Activated CD4-positive, alpha-beta memory T cell treated with anti-CD3 and anti-CD28 coated beads for 36 hours (primary cell): ENCODE measurements around the gene FASTK. TPM values are rescaled to one million over a fixed set of nuclear protein-coding genes. Genes with fewer than 3 reads are reported as not detected.

ENCODE experiments used
- CTCF ChIA-PET: fragments of 350-600 bp; sonication (Branson Sonifier 250); formaldehyde crosslinking; loops from one replicate; lab custom pipeline; 2021; ENCODE audit warnings: antibody characterized with exemption, inconsistent platforms; lab: Charles Lee
- POLR2A ChIA-PET: fragments of 350-600 bp; sonication (Branson Sonifier 250); formaldehyde crosslinking; loops from one replicate; lab custom pipeline; 2021; ENCODE audit warnings: antibody characterized with exemption; lab: Charles Lee
- DNase-seq: peaks from one replicate; pipeline ENCODE4 v3.0.0-alpha.2; 2020
- H3K27ac Mint-ChIP-seq: one replicate; pipeline ENCODE4 v1.8.0; 2021; ENCODE audit warnings: mixed read lengths
- H3K27me3 Mint-ChIP-seq: one replicate; pipeline ENCODE4 v1.8.0; 2021; ENCODE audit warnings: mixed read lengths
- H3K36me3 Mint-ChIP-seq: one replicate; pipeline ENCODE4 v1.8.0; 2021; ENCODE audit warnings: mixed read lengths
- H3K4me1 Mint-ChIP-seq: one replicate; pipeline ENCODE4 v1.8.0; 2021; ENCODE audit warnings: low read depth, mixed read lengths
- H3K4me3 Mint-ChIP-seq: one replicate; pipeline ENCODE4 v1.8.0; 2021; ENCODE audit warnings: mild to moderate bottlenecking, mixed read lengths
- H3K9me3 Mint-ChIP-seq: one replicate; pipeline ENCODE4 v1.8.0; 2021; ENCODE audit warnings: mixed read lengths
- intact Hi-C: fragments of 100-400 bp; cut with micrococcal nuclease; formaldehyde crosslinking; loops from one replicate; pipeline ENCODE4 v1.15.1; 2023
- total RNA-seq, 2 experiments: library from RNA; stranded (reverse); gene quantifications; one replicate each; pipeline ENCODE4 v1.2.3, GENCODE V29; 2021

Gene FASTK
- total RNA-seq, 2 experiments from 2014 or later: 56.8 to 57.4 TPM

- intact Hi-C loops: no loop called here
- peaks cover 1% of the 10 kb centered on the region for H3K27me3 Mint-ChIP-seq
- ChIA-PET POLR2A (no interaction called here), CTCF (interaction anchor here (1.1 to 7.7 kb wide), 4 partner anchors 13 to 144 kb away, joined by 3 to 44 read pairs (median 5); no protein-coding TSS in a partner anchor)
- DNase-seq: no peak
- no peaks in the 10 kb centered on the region for H3K4me1 Mint-ChIP-seq
- H3K27ac Mint-ChIP-seq: no peak overlapping the region
- H3K36me3 Mint-ChIP-seq: no peaks in the 10 kb centered on the region
- H3K9me3 Mint-ChIP-seq: no peaks in the 10 kb centered on the region
- no peak overlapping the region for H3K4me3 Mint-ChIP-seq
Observed at GRCh38 chr7:151107882-151108281, 27.3 kb upstream of the FASTK start.

- Mint-ChIP-seq H3K27me3 (no peaks in the 10 kb centered on the region), H3K4me3 (no peak overlapping the region), H3K4me1 (no peaks in the 10 kb centered on the region), H3K9me3 (no peaks in the 10 kb centered on the region), H3K27ac (no peak overlapping the region), H3K36me3 (no peaks in the 10 kb centered on the region)
- intact Hi-C loops: no loop called here
- DNase-seq: no peak
- ChIA-PET CTCF (interaction anchor here (0.8 to 1.0 kb wide), 2 partner anchors 44 to 47 kb away, joined by 3 to 4 read pairs; no protein-coding TSS in a partner anchor), POLR2A (no interaction called here)
Observed at GRCh38 chr7:151104411-151105235, 24.0 kb upstream of the FASTK start.

- H3K4me1 Mint-ChIP-seq: no peaks in the 10 kb centered on the region
- H3K9me3 Mint-ChIP-seq: no peaks in the 10 kb centered on the region
- POLR2A ChIA-PET: no interaction called here
- no peak overlapping the region for H3K4me3 Mint-ChIP-seq
- no peaks in the 10 kb centered on the region for H3K27me3 Mint-ChIP-seq
- intact Hi-C loops: no loop called here
- no peak overlapping the region for H3K27ac Mint-ChIP-seq
- DNase-seq: no peak
- no peaks in the 10 kb centered on the region for H3K36me3 Mint-ChIP-seq
- CTCF ChIA-PET: no interaction called here
Observed at GRCh38 chr7:151103973-151104372, 23.4 kb upstream of the FASTK start.

- no peak overlapping the region for H3K27ac Mint-ChIP-seq
- CTCF ChIA-PET: no interaction called here
- H3K27me3 Mint-ChIP-seq: no peaks in the 10 kb centered on the region
- intact Hi-C loops: no loop called here
- no peaks in the 10 kb centered on the region for H3K36me3 Mint-ChIP-seq
- H3K4me3 Mint-ChIP-seq: no peak overlapping the region
- H3K9me3 Mint-ChIP-seq: no peaks in the 10 kb centered on the region
- POLR2A ChIA-PET: no interaction called here
- H3K4me1 Mint-ChIP-seq: no peaks in the 10 kb centered on the region
- no peak for DNase-seq
Observed at GRCh38 chr7:151102991-151103390, 22.4 kb upstream of the FASTK start.

GRCh38 chr7:151101621-151102396, 21.2 kb upstream of the FASTK start:
- H3K4me1 Mint-ChIP-seq: no peaks in the 10 kb centered on the region
- no peak for DNase-seq
- H3K4me3 Mint-ChIP-seq: no peak overlapping the region
- no peaks in the 10 kb centered on the region for H3K9me3 Mint-ChIP-seq
- H3K27ac Mint-ChIP-seq: no peak overlapping the region
- no peaks in the 10 kb centered on the region for H3K27me3 Mint-ChIP-seq
- H3K36me3 Mint-ChIP-seq: no peaks in the 10 kb centered on the region
- ChIA-PET CTCF (interaction anchor here (0.8 to 1.3 kb wide), 2 partner anchors 9 to 22 kb away, joined by 3 to 4 read pairs; no protein-coding TSS in a partner anchor), POLR2A (no interaction called here)
- intact Hi-C loops: no loop called here

- Mint-ChIP-seq H3K27ac (no peak overlapping the region), H3K4me1 (peaks cover 3% of the 10 kb centered on the region), H3K27me3 (no peaks in the 10 kb centered on the region), H3K9me3 (no peaks in the 10 kb centered on the region), H3K4me3 (no peak overlapping the region), H3K36me3 (no peaks in the 10 kb centered on the region)
- ChIA-PET POLR2A (no interaction called here), CTCF (interaction anchor here (1.3 kb wide), 1 partner anchor 10 kb away, joined by 4 read pairs; no protein-coding TSS in a partner anchor)
- no peak for DNase-seq
- intact Hi-C loops: no loop called here
Observed at GRCh38 chr7:151100921-151101320, 20.3 kb upstream of the FASTK start.

- no peaks in the 10 kb centered on the region for H3K27me3 Mint-ChIP-seq
- DNase-seq: no peak
- no peak overlapping the region for H3K4me3 Mint-ChIP-seq
- no peaks in the 10 kb centered on the region for H3K9me3 Mint-ChIP-seq
- H3K4me1 Mint-ChIP-seq: peaks cover 5% of the 10 kb centered on the region
- CTCF ChIA-PET: interaction anchor here (0.7 kb wide), 1 partner anchor 11 kb away, joined by 3 read pairs; no protein-coding TSS in a partner anchor
- intact Hi-C loops: no loop called here
- H3K36me3 Mint-ChIP-seq: no peaks in the 10 kb centered on the region
- POLR2A ChIA-PET: no interaction called here
- H3K27ac Mint-ChIP-seq: no peak overlapping the region
Observed at GRCh38 chr7:151099486-151100211, 19.0 kb upstream of the FASTK start.

GRCh38 chr7:151095828-151096475, 15.3 kb upstream of the FASTK start:
- Mint-ChIP-seq H3K27ac (peak overlapping the region; percentile 64), H3K4me3 (peak overlapping the region; percentile 36), H3K27me3 (no peaks in the 10 kb centered on the region), H3K9me3 (no peaks in the 10 kb centered on the region), H3K4me1 (peaks cover 11% of the 10 kb centered on the region), H3K36me3 (no peaks in the 10 kb centered on the region)
- ChIA-PET POLR2A (interaction anchor here (1.3 kb wide), 1 partner anchor 8 kb away, joined by 4 read pairs; no protein-coding TSS in a partner anchor), CTCF (interaction anchor here (2.6 to 4.4 kb wide), 2 partner anchors 15 to 28 kb away, joined by 14 to 15 read pairs; no protein-coding TSS in a partner anchor)
- intact Hi-C loops: no loop called here
- peak; percentile 56 for DNase-seq

GRCh38 chr7:151095123-151095797, 14.7 kb upstream of the FASTK start:
- intact Hi-C loops: no loop called here
- Mint-ChIP-seq H3K9me3 (no peaks in the 10 kb centered on the region), H3K27me3 (no peaks in the 10 kb centered on the region), H3K27ac (no peak overlapping the region), H3K36me3 (no peaks in the 10 kb centered on the region), H3K4me3 (no peak overlapping the region), H3K4me1 (peaks cover 11% of the 10 kb centered on the region)
- ChIA-PET POLR2A (no interaction called here), CTCF (interaction anchor here (0.9 to 4.4 kb wide), 5 partner anchors 13 to 71 kb away, joined by 3 to 15 read pairs (median 5); no protein-coding TSS in a partner anchor)
- no peak for DNase-seq

- DNase-seq: no peak
- Mint-ChIP-seq H3K36me3 (no peaks in the 10 kb centered on the region), H3K4me1 (peaks cover 13% of the 10 kb centered on the region), H3K4me3 (no peak overlapping the region), H3K9me3 (no peaks in the 10 kb centered on the region), H3K27me3 (no peaks in the 10 kb centered on the region), H3K27ac (no peak overlapping the region)
- intact Hi-C loops: no loop called here
- CTCF ChIA-PET: interaction anchor here (0.7 to 4.4 kb wide), 6 partner anchors 13 to 77 kb away, joined by 3 to 15 read pairs (median 4); no protein-coding TSS in a partner anchor
- POLR2A ChIA-PET: no interaction called here
Observed at GRCh38 chr7:151094675-151095074, 14.1 kb upstream of the FASTK start.

GRCh38 chr7:151093748-151094147, 13.1 kb upstream of the FASTK start:
- ChIA-PET POLR2A (no interaction called here), CTCF (interaction anchor here (0.7 to 4.4 kb wide), 6 partner anchors 14 to 78 kb away, joined by 3 to 15 read pairs (median 4); no protein-coding TSS in a partner anchor)
- H3K36me3 Mint-ChIP-seq: no peaks in the 10 kb centered on the region
- DNase-seq: no peak
- no peaks in the 10 kb centered on the region for H3K27me3 Mint-ChIP-seq
- intact Hi-C loops: no loop called here
- no peak overlapping the region for H3K27ac Mint-ChIP-seq
- H3K4me1 Mint-ChIP-seq: peaks cover 20% of the 10 kb centered on the region
- H3K4me3 Mint-ChIP-seq: no peak overlapping the region
- H3K9me3 Mint-ChIP-seq: no peaks in the 10 kb centered on the region
